Astrocyte (in vitro differentiated cells and primary cell): Measurements from ENCODE around the gene LYSET. TPM values are rescaled to one million over a fixed set of nuclear protein-coding genes. Genes with fewer than 3 reads are reported as not detected.
A peak's percentile ranks its signal among the peaks of the same experiment; 100 is the strongest.

ENCODE experiments used
- DNase-seq: peaks from one replicate; pipeline ENCODE4 v3.0.0-alpha.2; 2010; ENCODE audit warnings: low read depth
- FAIRE-seq: peaks from 2 replicates; lab custom pipeline; 2011; peaks lifted over from hg19 to GRCh38; lab: Jason Lieb, UNC
- H2AFZ ChIP-seq: 2 replicates; pipeline ENCODE4 v1.6.0; 2012; ENCODE audit warnings: low read depth, low read length, inconsistent platforms
- H3K27ac ChIP-seq: 2 replicates; pipeline ENCODE4 v1.5.1; 2011; ENCODE audit warnings: low read depth, low read length, inconsistent platforms
- H3K27me3 ChIP-seq: 2 replicates; pipeline ENCODE4 v1.6.0; 2011; ENCODE audit warnings: low read length, inconsistent platforms; ENCODE audit not compliant: insufficient read depth
- H3K36me3 ChIP-seq: 2 replicates; pipeline ENCODE4 v1.5.1; 2011; ENCODE audit warnings: low read length, inconsistent platforms; ENCODE audit not compliant: insufficient read depth
- H3K4me1 ChIP-seq: 2 replicates; pipeline ENCODE4 v1.5.1; 2011; ENCODE audit warnings: low read length, inconsistent platforms; ENCODE audit not compliant: insufficient read depth
- H3K4me2 ChIP-seq: 2 replicates; pipeline ENCODE4 v1.6.0; 2012; ENCODE audit warnings: low read length, inconsistent platforms
- H3K4me3 ChIP-seq: 2 replicates; pipeline ENCODE4 v1.5.1; 2011; ENCODE audit warnings: low read depth, mild to moderate bottlenecking, low read length, inconsistent platforms; ENCODE audit not compliant: insufficient read depth
- H3K79me2 ChIP-seq: 2 replicates; pipeline ENCODE4 v1.6.0; 2012; ENCODE audit warnings: mild to moderate bottlenecking, low read length, inconsistent platforms; ENCODE audit not compliant: insufficient read depth
- H3K9ac ChIP-seq: 2 replicates; pipeline ENCODE4 v1.6.0; 2012; ENCODE audit warnings: mild to moderate bottlenecking, low read length, inconsistent platforms
- H3K9me3 ChIP-seq: 2 replicates; pipeline ENCODE4 v1.5.1; 2012; ENCODE audit warnings: low read depth, mild to moderate bottlenecking, low read length, inconsistent platforms; ENCODE audit not compliant: insufficient read depth
- H4K20me1 ChIP-seq: 2 replicates; pipeline ENCODE4 v1.6.0; 2012; ENCODE audit warnings: low read length, inconsistent platforms; ENCODE audit not compliant: insufficient read depth
- H3K27ac Mint-ChIP-seq: one replicate; pipeline ENCODE4 v1.8.0; 2021; ENCODE audit warnings: mild to moderate bottlenecking, mixed read lengths; ENCODE audit not compliant: unreplicated experiment
- H3K27me3 Mint-ChIP-seq: one replicate; pipeline ENCODE4 v1.8.0; 2021; ENCODE audit warnings: low read depth, mixed read lengths; ENCODE audit not compliant: unreplicated experiment
- H3K36me3 Mint-ChIP-seq: one replicate; pipeline ENCODE4 v1.8.0; 2021; ENCODE audit warnings: low read depth, mixed read lengths; ENCODE audit not compliant: unreplicated experiment
- H3K4me1 Mint-ChIP-seq: one replicate; pipeline ENCODE4 v1.8.0; 2021; ENCODE audit warnings: low read depth, mixed read lengths; ENCODE audit not compliant: unreplicated experiment
- H3K4me3 Mint-ChIP-seq: one replicate; pipeline ENCODE4 v1.8.0; 2021; ENCODE audit warnings: mild to moderate bottlenecking, moderate library complexity, mixed read lengths; ENCODE audit not compliant: unreplicated experiment
- H3K9me3 Mint-ChIP-seq: one replicate; pipeline ENCODE4 v1.8.0; 2021; ENCODE audit warnings: mild to moderate bottlenecking, mixed read lengths; ENCODE audit not compliant: unreplicated experiment
- CTCF ChIP-seq: IDR thresholded peaks from 2 replicates; pipeline ENCODE4 v1.5.1; 2011; ENCODE audit warnings: low read depth, mild to moderate bottlenecking, inconsistent platforms, low read length, moderate library complexity; ENCODE audit not compliant: insufficient read depth
- EZH2 ChIP-seq: IDR thresholded peaks from 2 replicates; pipeline ENCODE4 v1.6.1; 2012; ENCODE audit warnings: mild to moderate bottlenecking, low read length, inconsistent platforms; ENCODE audit not compliant: insufficient read depth
- total RNA-seq: library from RNA; stranded (reverse); gene quantifications from 2 replicates; pipeline ENCODE4 v1.2.1, GENCODE V29; 2021

The LYSET gene
- total RNA-seq, 1 donor from 2014 or later = 9.8 TPM

GRCh38 chr14:93219103-93219726 is 34.1 kb downstream of the LYSET start:
- H2AFZ ChIP-seq = no peak overlapping the region
- Mint-ChIP-seq H3K27me3 (no peaks in the 10 kb centered on the region), H3K27ac (no peak overlapping the region), H3K4me3 (no peak overlapping the region), H3K4me1 (no peaks in the 10 kb centered on the region), H3K9me3 (no peaks in the 10 kb centered on the region), H3K36me3 (no peaks in the 10 kb centered on the region)
- H4K20me1 ChIP-seq = no peaks in the 10 kb centered on the region
- no peak for FAIRE-seq
- H3K27ac ChIP-seq = no peak overlapping the region
- TF ChIP-seq EZH2 (no peak), CTCF (peak; percentile 63)
- no peaks in the 10 kb centered on the region for H3K9me3 ChIP-seq
- peaks cover 14% of the 10 kb centered on the region for H3K36me3 ChIP-seq
- no peak overlapping the region for H3K4me3 ChIP-seq
- DNase-seq = peak; percentile 46
- H3K79me2 ChIP-seq = no peaks in the 10 kb centered on the region
- H3K27me3 ChIP-seq = no peaks in the 10 kb centered on the region
- H3K4me1 ChIP-seq = no peaks in the 10 kb centered on the region
- no peak overlapping the region for H3K4me2 ChIP-seq
- H3K9ac ChIP-seq = no peak overlapping the region

DNA sequence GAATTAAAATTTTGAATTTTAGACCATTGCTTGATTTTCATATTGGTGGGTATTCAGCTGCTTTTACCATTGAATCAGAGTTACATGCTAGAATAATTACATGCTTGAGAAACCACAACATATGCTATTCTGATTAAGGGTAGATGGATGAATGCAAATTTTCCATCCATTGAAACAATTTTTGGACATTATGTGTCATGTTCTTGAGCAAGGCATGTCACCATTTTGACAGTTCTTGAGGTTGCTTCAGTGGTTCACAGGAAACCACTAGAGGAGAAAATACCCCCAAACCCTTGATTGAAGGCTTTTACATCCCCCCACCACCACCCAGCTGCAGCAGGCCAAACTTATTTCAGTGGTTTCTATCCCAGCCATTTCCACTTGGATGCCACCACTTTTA is 35.4 kb downstream of the LYSET start:
- Histone ChIP-seq H3K4me2 (no peak overlapping the region), H3K4me3 (no peak overlapping the region), H3K36me3 (peaks cover 11% of the 10 kb centered on the region), H3K27me3 (no peaks in the 10 kb centered on the region), H3K9ac (no peak overlapping the region), H3K79me2 (no peaks in the 10 kb centered on the region), H3K9me3 (no peaks in the 10 kb centered on the region), H3K27ac (no peak overlapping the region), H2AFZ (no peak overlapping the region), H4K20me1 (no peaks in the 10 kb centered on the region), H3K4me1 (no peaks in the 10 kb centered on the region)
- Mint-ChIP-seq H3K4me3 (no peak overlapping the region), H3K27ac (no peak overlapping the region), H3K4me1 (no peaks in the 10 kb centered on the region), H3K27me3 (no peaks in the 10 kb centered on the region), H3K9me3 (no peaks in the 10 kb centered on the region), H3K36me3 (no peaks in the 10 kb centered on the region)
- no peak for TF ChIP-seq EZH2
- no peak for TF ChIP-seq CTCF
- DNase-seq = no peak
- FAIRE-seq = no peak

DNA sequence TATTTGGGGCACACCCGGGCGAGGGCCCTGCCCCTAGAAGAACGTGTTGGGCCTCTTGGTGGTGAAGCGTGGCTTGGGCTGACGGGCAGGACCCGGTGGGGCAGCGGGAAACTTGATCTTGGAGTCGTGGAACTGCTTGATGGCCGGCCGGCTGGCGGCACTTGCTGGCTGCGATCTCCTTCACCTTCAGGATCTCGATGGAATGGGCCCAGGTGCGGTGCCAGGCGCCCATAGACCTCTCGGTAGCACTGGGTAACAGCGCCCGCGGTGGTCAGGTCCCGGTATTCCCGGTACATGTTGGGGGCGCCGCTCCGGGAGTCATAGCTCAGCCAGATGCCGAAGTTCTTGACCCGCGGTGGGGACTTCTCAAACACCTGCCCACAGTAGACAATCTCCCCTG is 38.4 kb downstream of the LYSET start:
- Mint-ChIP-seq H3K36me3 (peaks cover 5% of the 10 kb centered on the region), H3K9me3 (no peaks in the 10 kb centered on the region), H3K27me3 (no peaks in the 10 kb centered on the region), H3K27ac (no peak overlapping the region), H3K4me1 (peaks cover 3% of the 10 kb centered on the region), H3K4me3 (no peak overlapping the region)
- Histone ChIP-seq H3K27me3 (no peaks in the 10 kb centered on the region), H3K4me1 (no peaks in the 10 kb centered on the region), H3K4me2 (no peak overlapping the region), H4K20me1 (no peaks in the 10 kb centered on the region), H3K36me3 (peaks cover 11% of the 10 kb centered on the region), H3K9ac (no peak overlapping the region), H3K27ac (no peak overlapping the region), H3K4me3 (no peak overlapping the region), H3K9me3 (no peaks in the 10 kb centered on the region), H2AFZ (no peak overlapping the region), H3K79me2 (no peaks in the 10 kb centered on the region)
- no peak for FAIRE-seq
- no peak for DNase-seq
- TF ChIP-seq EZH2 (no peak), CTCF (no peak)
